HL-60/S4 treated with phorbol 12-myristate 13-acetate at 8.2 ng/mL for 4 days and 3 days (cell line): Measurements from ENCODE around the gene UFD1.

Source experiments
- in situ Hi-C: fragments of 300-500 bp; cut with MboI; formaldehyde crosslinking; loops from 2 replicates; pipeline ENCODE4 v1.15.0; 2022; ENCODE audit warnings: low sequenced_read_pairs

UFD1 gene

GRCh38 chr22:19473578-19473977 is 5.4 kb downstream of the UFD1 start:
- in situ Hi-C loops, result no loop called here

GRCh38 chr22:19472233-19472632 is 6.8 kb downstream of the UFD1 start:
- in situ Hi-C loops, result no loop called here

GRCh38 chr22:19471572-19471971 is 7.4 kb downstream of the UFD1 start:
- in situ Hi-C loops, result no loop called here

- in situ Hi-C loops, result no loop called here
Observed at GRCh38 chr22:19470010-19470409, 9.0 kb downstream of the UFD1 start.

GRCh38 chr22:19469421-19469820 is 9.6 kb downstream of the UFD1 start:
- in situ Hi-C loops, result no loop called here

- in situ Hi-C loops, result no loop called here
Observed at GRCh38 chr22:19467912-19468311, 11.1 kb downstream of the UFD1 start.

GRCh38 chr22:19466848-19467752 is 11.9 kb downstream of the UFD1 start:
- in situ Hi-C loops, result no loop called here

GRCh38 chr22:19466126-19466716 is 12.8 kb downstream of the UFD1 start:
- in situ Hi-C loops, result no loop called here

GRCh38 chr22:19464975-19465374 is 14.0 kb downstream of the UFD1 start:
- in situ Hi-C loops, result no loop called here

GRCh38 chr22:19464546-19464945 is 14.4 kb downstream of the UFD1 start:
- in situ Hi-C loops, result no loop called here

- in situ Hi-C loops, result no loop called here
Observed at GRCh38 chr22:19463491-19464469, 15.2 kb downstream of the UFD1 start.

- in situ Hi-C loops, result no loop called here
Observed at GRCh38 chr22:19463008-19463407, 16.0 kb downstream of the UFD1 start.

- in situ Hi-C loops, result no loop called here
Observed at GRCh38 chr22:19461506-19461905, 17.5 kb downstream of the UFD1 start.

- in situ Hi-C loops, result no loop called here
Observed at GRCh38 chr22:19460036-19460435, 19.0 kb downstream of the UFD1 start.

- in situ Hi-C loops, result no loop called here
Observed at GRCh38 chr22:19457828-19458428, 21.1 kb downstream of the UFD1 start.

GRCh38 chr22:19456541-19456940 is 22.5 kb downstream of the UFD1 start:
- in situ Hi-C loops, result no loop called here

- in situ Hi-C loops, result no loop called here
Observed at GRCh38 chr22:19455585-19456370, 23.2 kb downstream of the UFD1 start.

- in situ Hi-C loops, result no loop called here
Observed at GRCh38 chr22:19455033-19455432, 24.0 kb downstream of the UFD1 start.

- in situ Hi-C loops, result no loop called here
Observed at GRCh38 chr22:19454156-19454555, 24.8 kb downstream of the UFD1 start.

GRCh38 chr22:19453718-19454117 is 25.3 kb downstream of the UFD1 start:
- in situ Hi-C loops, result no loop called here
